K562 (cell line): ENCODE results near the gene KBTBD2. TPM values are rescaled to one million over a fixed set of nuclear protein-coding genes. Genes with fewer than 3 reads are reported as not detected.

Experiments used
- BHLHE40 ChIP-seq: IDR thresholded peaks from 2 replicates; pipeline ENCODE4 v1.6.1; 2011; ENCODE audit warnings: low read length, improper control_type of control experiment
- CGGBP1 ChIP-seq: fragments of 250-450 bp; sonication (Bioruptor Pico); IDR thresholded peaks from 2 replicates; pipeline ENCODE4 v1.9.0; 2021; ENCODE audit warnings: mild to moderate bottlenecking
- E2F6 ChIP-seq, 2 experiments: IDR thresholded peaks; 2 replicates each; pipeline ENCODE4 v1.6.1; 2011; ENCODE audit warnings: borderline replicate concordance in 1 of 2, control low read depth in 1 of 2, low read depth in 1 of 2, low read length in 1 of 2, mild to moderate bottlenecking in 1 of 2, mixed read lengths in 1 of 2, moderate library complexity in 1 of 2; ENCODE audit not compliant: insufficient read depth in 1 of 2, insufficient read length in 1 of 2, poor library complexity in 1 of 2, severe bottlenecking in 1 of 2; ENCODE audit errors: extremely low read depth in 1 of 2
- FOXJ3 ChIP-seq: sonication (generic); formaldehyde crosslinking; IDR thresholded peaks from 2 replicates; pipeline ENCODE4 v1.4.0; 2020; ENCODE audit warnings: mild to moderate bottlenecking, missing genetic modification reagents
- FOXK2 ChIP-seq, 2 experiments: fragments of 450-650 bp; IDR thresholded peaks in 1 of 2; conservative IDR thresholded peaks in 1 of 2; 2 replicates each; pipeline ENCODE4 v1.6.1; 2016; ENCODE audit warnings: low read depth in 2 of 2, mild to moderate bottlenecking in 1 of 2
- HDAC1 ChIP-seq, 2 experiments: fragments of 450-650 bp; IDR thresholded peaks; 2 replicates each; pipeline ENCODE4 v1.6.1; 2016 to 2017; ENCODE audit warnings: inconsistent platforms in 1 of 2, mild to moderate bottlenecking in 1 of 2, moderate library complexity in 1 of 2
- L3MBTL2 ChIP-seq: fragments of 450-650 bp; IDR thresholded peaks from 2 replicates; pipeline ENCODE4 v1.6.1; 2016; ENCODE audit warnings: mild to moderate bottlenecking, moderate library complexity
- MNT ChIP-seq, 2 experiments: fragments of 450-650 bp; conservative IDR thresholded peaks; 2 replicates each; pipeline ENCODE4 v1.6.1; 2017; ENCODE audit warnings: mild to moderate bottlenecking in 2 of 2, moderate library complexity in 2 of 2
- NCOA2 ChIP-seq, 2 experiments: fragments of 450-650 bp; IDR thresholded peaks; 2 replicates each; pipeline ENCODE4 v1.6.1; 2018; ENCODE audit warnings: mild to moderate bottlenecking in 2 of 2, moderate library complexity in 1 of 2; ENCODE audit not compliant: partially characterized antibody in 2 of 2
- NCOR1 ChIP-seq: fragments of 450-650 bp; IDR thresholded peaks from 2 replicates; pipeline ENCODE4 v1.6.1; 2016; ENCODE audit warnings: mild to moderate bottlenecking, moderate library complexity
- NEUROD1 ChIP-seq: fragments of 150-350 bp; IDR thresholded peaks from 2 replicates; pipeline ENCODE4 v1.6.1; 2014; ENCODE audit warnings: borderline replicate concordance, low read length, low read depth; ENCODE audit not compliant: partially characterized antibody
- PCBP1 ChIP-seq: fragments of 200-400 bp; formaldehyde crosslinking; IDR thresholded peaks from 2 replicates; pipeline ENCODE4 v1.6.1; 2018; ENCODE audit warnings: mild to moderate bottlenecking, low read depth, low read length; ENCODE audit not compliant: poor library complexity, severe bottlenecking
- PHF21A ChIP-seq: fragments of 450-650 bp; IDR thresholded peaks from 2 replicates; pipeline ENCODE4 v1.6.1; 2017; ENCODE audit warnings: low read depth, borderline replicate concordance
- POLR2A ChIP-seq: fragments of 450-650 bp; conservative IDR thresholded peaks from 2 replicates; pipeline ENCODE4 v1.6.1; 2016
- RAD51 ChIP-seq: fragments of 450-650 bp; IDR thresholded peaks from 2 replicates; pipeline ENCODE4 v1.7.1; 2016; ENCODE audit warnings: low read depth, mild to moderate bottlenecking, borderline replicate concordance
- RBM17 ChIP-seq: fragments of 200-400 bp; formaldehyde crosslinking; IDR thresholded peaks from 2 replicates; pipeline ENCODE4 v1.6.1; 2017; ENCODE audit warnings: low read depth, mild to moderate bottlenecking, low read length, borderline replicate concordance
- SIN3A ChIP-seq, 2 experiments: fragments of 150-350 bp in 1 of 2; IDR thresholded peaks; 2 replicates each; pipeline ENCODE4 v1.6.1; 2011 to 2016; ENCODE audit warnings: borderline replicate concordance in 2 of 2, low read depth in 2 of 2, low read length in 2 of 2, mild to moderate bottlenecking in 2 of 2, moderate library complexity in 2 of 2; ENCODE audit not compliant: control insufficient read depth in 1 of 2
- SREBF1 ChIP-seq: fragments of 150-350 bp; IDR thresholded peaks from 2 replicates; pipeline ENCODE4 v1.6.1; 2014; ENCODE audit warnings: antibody characterized with exemption, low read depth, low read length, borderline replicate concordance
- SRF ChIP-seq, 2 experiments: fragments of 250-450, 450-650 bp in 1 of 2; sonication (Bioruptor Pico) in 1 of 2; sonication (generic) in 1 of 2; formaldehyde crosslinking; IDR thresholded peaks; 2 replicates each; pipeline versions ENCODE4 v1.5.0 to v1.5.1; 2020 to 2022; ENCODE audit warnings: mild to moderate bottlenecking in 1 of 2, missing genetic modification reagents in 1 of 2
- TFAP4 ChIP-seq: sonication (generic); formaldehyde crosslinking; IDR thresholded peaks from 2 replicates; pipeline ENCODE4 v1.8.0; 2022; ENCODE audit warnings: missing genetic modification reagents, mild to moderate bottlenecking, moderate library complexity, borderline replicate concordance
- ZBTB43 ChIP-seq: sonication (generic); formaldehyde crosslinking; IDR thresholded peaks from 2 replicates; pipeline ENCODE4 v1.8.0; 2023; ENCODE audit warnings: mild to moderate bottlenecking, missing genetic modification reagents
- ZNF41 ChIP-seq: fragments of 250-450 bp; sonication (Bioruptor Pico); conservative IDR thresholded peaks from 2 replicates; pipeline ENCODE4 v1.4.0; 2020; ENCODE audit warnings: mild to moderate bottlenecking
- polyA plus RNA-seq, 8 experiments: library from polyadenylated mRNA; depleted of rRNA in 4 of 8; stranded (reverse) in 5 of 8; unstranded in 3 of 8; fragments of >200 nt; fragmentation: Nextera tagmentation in 2 of 8; fragmentation: Illumina TruSeq in 1 of 8; extraction: Ambion mirVana in 2 of 8; extraction: Trizol in 1 of 8; gene quantifications; 2 replicates each; pipeline versions ENCODE4 v1.2.1 to v1.2.3, GENCODE V29; 2011 to 2014; ENCODE audit warnings: inconsistent platforms in 1 of 8, missing spikeins in 1 of 8
- total RNA-seq, 7 experiments: library from RNA; depleted of rRNA in 6 of 7; stranded (reverse); fragments of >200 nt in 6 of 7; fragmentation: Illumina TruSeq in 2 of 7; extraction: Trizol in 2 of 7; gene quantifications; 2 replicates each; pipeline versions ENCODE4 v1.2.1 to v1.2.3, GENCODE V29; 2011 to 2021; ENCODE audit warnings: low replicate concordance in 1 of 7

The KBTBD2 gene
- total and polyA plus RNA-seq, 9 of the 15 experiments (the other 6 are each of a cell fraction or from before 2014, with no cell fraction given) = 22.8 to 62.2 (median 30.8) TPM

GRCh38 chr7:32905175-32905662, 13.7 kb upstream of the KBTBD2 start (continued):
- 0 out of 2 replicates have a peak, but pooled peaks have one; percentile 17 for TF ChIP-seq RAD51
- TF ChIP-seq CGGBP1 = no peak
- TF ChIP-seq NCOA2 (IDR thresholded peaks at IDR 0.05; ENCODE audit: partially characterized antibody in 2 of 2) = no peak
- TF ChIP-seq ZBTB43 (CRISPR knock-in tag) = 0 out of 2 replicates have a peak, but pooled peaks have one; percentile 38
- TF ChIP-seq SIN3A (IDR thresholded peaks at IDR 0.05; ENCODE audit: borderline replicate concordance in 2 of 2, control insufficient read depth in 1 of 2, low read depth in 2 of 2, low read length in 2 of 2) = peak; percentile 68 to 80; a peak in 2 of 4 replicates
- peak; percentile 76 for TF ChIP-seq POLR2A
- peak; percentile 59 to 79; a peak in 3 of 4 replicates for TF ChIP-seq FOXK2 (conservative IDR thresholded peaks at IDR 0.05 in 1 of 2, IDR thresholded peaks at IDR 0.05 in 1 of 2; ENCODE audit: low read depth in 2 of 2)
- 0 out of 2 replicates have a peak, but pooled peaks have one; percentile 13 for TF ChIP-seq PHF21A
- peak; percentile 18; the same call in 1 of the 2 replicates for TF ChIP-seq L3MBTL2
- TF ChIP-seq SRF (CRISPR knock-in tag; IDR thresholded peaks at IDR 0.05) = peak in 1 of 2 experiments; percentile 40; a peak in 1 of 4 replicates
- no peak for TF ChIP-seq ZNF41 (CRISPR knock-in tag)
- peak; percentile 87 to 94 for TF ChIP-seq MNT (conservative IDR thresholded peaks at IDR 0.05)
- peak; percentile 50; the same call in 1 of the 2 replicates for TF ChIP-seq BHLHE40
- TF ChIP-seq FOXJ3 = peak; percentile 77; the same call in 1 of the 2 replicates
- no peak for TF ChIP-seq RBM17
- peak in 1 of 2 experiments; percentile 20 for TF ChIP-seq E2F6 (IDR thresholded peaks at IDR 0.05; ENCODE audit: borderline replicate concordance in 1 of 2, extremely low read depth in 1 of 2, insufficient read depth in 1 of 2, insufficient read length in 1 of 2, low read depth in 1 of 2, low read length in 1 of 2, poor library complexity in 1 of 2, severe bottlenecking in 1 of 2)
- TF ChIP-seq PCBP1 = no peak
- TF ChIP-seq SREBF1 = no peak
- peak; percentile 73 for TF ChIP-seq TFAP4 (CRISPR knock-in tag)
- peak; percentile 13; the same call in 1 of the 2 replicates for TF ChIP-seq NCOR1
- peak; percentile 86 for TF ChIP-seq NEUROD1
- peak in 1 of 2 experiments; percentile 63; a peak in 1 of 4 replicates for TF ChIP-seq HDAC1 (IDR thresholded peaks at IDR 0.05)
